GM12892 (cell line): Measurements from ENCODE around the gene BRD9.

ENCODE experiments used
- POLR2A ChIP-seq: IDR thresholded peaks from 2 replicates; pipeline ENCODE4 v1.6.1; 2011; ENCODE audit warnings: low read depth, low read length, control low read depth
- POLR2AphosphoS5 ChIP-seq: IDR thresholded peaks from 2 replicates; pipeline ENCODE4 v1.6.1; 2011; ENCODE audit warnings: low read depth, low read length, control low read depth

DNA sequence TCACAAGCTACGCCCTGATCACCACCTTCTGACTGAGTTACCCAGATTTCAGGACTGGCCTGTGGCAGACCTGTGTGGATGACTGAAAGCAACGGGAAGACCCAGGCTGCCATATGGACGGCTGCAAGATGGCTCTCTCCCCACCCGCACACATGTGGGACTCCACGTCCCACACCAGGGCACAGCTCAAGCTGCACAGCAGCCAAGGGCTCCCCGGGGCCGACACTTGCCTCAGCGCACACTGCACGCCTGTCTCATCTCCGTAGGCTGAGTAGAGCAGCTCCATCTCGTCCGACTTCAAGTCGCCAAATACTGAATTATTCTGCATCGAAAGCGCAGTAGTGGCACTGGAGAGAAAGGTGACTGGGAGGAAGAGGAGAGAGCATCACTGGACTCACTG lies 14.5 kb downstream of the BRD9 start:
- TF ChIP-seq POLR2A (no peak), POLR2AphosphoS5 (no peak)
